AG04449 (cell line): ENCODE measurements around the gene PXMP4.

Source experiments
- CTCF ChIA-PET: fragments of 350-600 bp; formaldehyde crosslinking; extraction: SDS; loops from one replicate; lab custom pipeline; 2021; ENCODE audit warnings: antibody characterized with exemption; lab: Yijun Ruan, JAX
- POLR2A ChIA-PET: fragments of 400-600, 350-600 bp; formaldehyde crosslinking; extraction: SDS; loops from one replicate; lab custom pipeline; 2020; ENCODE audit warnings: antibody characterized with exemption, inconsistent platforms; lab: Yijun Ruan, JAX
- DNase-seq: peaks from one replicate; pipeline ENCODE4 v3.0.0-alpha.2; 2010; ENCODE audit warnings: low read depth, low spot score
- H3K4me3 ChIP-seq: 2 replicates; pipeline ENCODE4 v1.5.1; 2011; ENCODE audit warnings: low read depth, mild to moderate bottlenecking, control low read depth, low read length
- TF ChIP-seq, protein P1 (sequence below): IDR thresholded peaks from one replicate; pipeline ENCODE4 v1.5.1; 2011; ENCODE audit warnings: mild to moderate bottlenecking, moderate library complexity, low read length, control low read depth, inconsistent platforms; ENCODE audit not compliant: insufficient read depth; ENCODE audit errors: missing control alignments

The PXMP4 gene

DNA sequence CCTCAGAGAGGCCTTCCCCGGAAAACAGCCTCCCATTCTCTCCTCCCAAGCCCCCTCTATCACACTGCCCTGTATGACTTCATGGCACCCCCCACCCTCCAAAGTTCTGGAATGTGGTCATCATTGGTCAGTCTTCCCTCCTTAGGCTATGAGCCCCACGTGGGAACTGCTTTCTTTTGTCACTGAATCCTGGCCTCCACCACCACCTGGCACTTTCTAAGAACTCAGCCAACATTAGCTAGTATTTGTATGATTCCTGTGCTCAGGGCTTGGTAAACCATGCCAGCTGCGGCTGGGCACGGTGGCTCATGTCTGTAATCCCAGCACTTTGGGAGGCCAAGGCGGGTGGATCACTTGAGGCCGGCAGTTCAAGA, 25.5 kb downstream of the PXMP4 start:
- no peak overlapping the region for H3K4me3 ChIP-seq
- ChIA-PET CTCF (interaction anchor here (1.8 kb wide), 1 partner anchor 26 kb away, joined by 6 read pairs; no protein-coding TSS in a partner anchor), POLR2A (no interaction called here)
- no peak for DNase-seq
- TF ChIP-seq, protein P1, sequence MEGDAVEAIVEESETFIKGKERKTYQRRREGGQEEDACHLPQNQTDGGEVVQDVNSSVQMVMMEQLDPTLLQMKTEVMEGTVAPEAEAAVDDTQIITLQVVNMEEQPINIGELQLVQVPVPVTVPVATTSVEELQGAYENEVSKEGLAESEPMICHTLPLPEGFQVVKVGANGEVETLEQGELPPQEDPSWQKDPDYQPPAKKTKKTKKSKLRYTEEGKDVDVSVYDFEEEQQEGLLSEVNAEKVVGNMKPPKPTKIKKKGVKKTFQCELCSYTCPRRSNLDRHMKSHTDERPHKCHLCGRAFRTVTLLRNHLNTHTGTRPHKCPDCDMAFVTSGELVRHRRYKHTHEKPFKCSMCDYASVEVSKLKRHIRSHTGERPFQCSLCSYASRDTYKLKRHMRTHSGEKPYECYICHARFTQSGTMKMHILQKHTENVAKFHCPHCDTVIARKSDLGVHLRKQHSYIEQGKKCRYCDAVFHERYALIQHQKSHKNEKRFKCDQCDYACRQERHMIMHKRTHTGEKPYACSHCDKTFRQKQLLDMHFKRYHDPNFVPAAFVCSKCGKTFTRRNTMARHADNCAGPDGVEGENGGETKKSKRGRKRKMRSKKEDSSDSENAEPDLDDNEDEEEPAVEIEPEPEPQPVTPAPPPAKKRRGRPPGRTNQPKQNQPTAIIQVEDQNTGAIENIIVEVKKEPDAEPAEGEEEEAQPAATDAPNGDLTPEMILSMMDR = no peak

DNA sequence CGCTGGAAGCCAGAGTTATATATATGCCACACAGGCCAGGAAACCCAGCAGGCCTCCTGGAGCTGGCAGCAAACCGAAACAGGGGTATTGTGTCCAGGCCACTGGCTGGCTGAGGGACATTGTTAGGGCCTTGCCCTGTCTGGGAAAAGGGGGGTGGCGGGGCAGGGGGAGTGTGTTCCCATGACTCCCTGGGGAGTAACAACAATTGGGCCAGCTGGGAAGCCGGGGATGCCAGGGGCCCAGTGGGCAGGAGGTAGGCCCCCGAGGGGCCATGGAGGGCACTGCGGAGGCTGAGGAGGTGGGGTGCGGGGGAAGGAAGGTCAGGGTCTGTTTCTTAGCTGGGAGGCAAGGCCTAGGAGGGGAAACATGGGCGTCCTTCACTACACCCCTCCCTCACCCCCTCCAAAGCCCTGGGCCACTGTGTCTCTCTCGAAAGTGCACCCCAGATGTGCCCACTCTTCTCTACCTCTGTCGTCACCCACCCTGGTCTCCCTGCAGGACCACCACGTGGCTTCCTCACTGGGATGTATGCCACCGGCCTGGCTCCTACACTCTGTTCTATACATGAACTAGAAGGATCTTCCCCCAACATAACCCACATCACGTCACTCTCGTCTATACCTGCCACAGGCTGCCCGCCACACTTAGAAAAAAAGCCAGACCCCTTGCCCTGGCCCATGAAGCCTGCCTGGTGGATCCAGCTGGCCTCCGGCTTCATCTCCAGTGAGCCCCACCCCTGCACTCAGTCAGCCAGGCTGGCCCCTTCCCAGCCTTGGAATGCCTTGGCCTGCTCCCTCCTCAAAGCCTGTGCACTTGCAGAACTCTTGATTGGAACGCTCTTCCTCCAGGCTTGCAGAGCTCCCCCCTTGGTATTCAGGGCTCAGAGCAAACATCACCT, 26.1 kb downstream of the PXMP4 start:
- no peak overlapping the region for H3K4me3 ChIP-seq
- CTCF ChIA-PET = interaction anchor here (1.8 kb wide), 1 partner anchor 26 kb away, joined by 6 read pairs; no protein-coding TSS in a partner anchor
- DNase-seq = no peak
- POLR2A ChIA-PET = no interaction called here
- TF ChIP-seq, protein P1 = no peak

DNA sequence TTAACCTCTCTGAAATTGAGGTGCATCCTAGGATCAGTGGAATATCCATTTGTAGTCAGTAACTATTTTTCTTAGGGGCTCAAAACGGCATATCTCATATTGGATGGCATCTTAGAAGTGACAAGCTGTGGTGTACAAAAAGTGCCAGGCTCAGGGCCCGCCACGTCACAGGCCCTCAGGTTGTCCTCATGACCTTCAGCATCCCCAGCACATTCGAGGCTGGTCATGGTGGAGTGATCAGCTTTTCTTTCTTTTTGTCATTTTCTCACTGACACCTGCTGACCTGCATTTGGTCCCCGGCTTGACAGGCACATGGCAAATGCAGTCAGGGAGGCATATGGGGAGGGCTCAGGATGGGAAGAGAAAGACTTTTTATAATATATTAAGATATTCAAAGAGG, 26.8 kb downstream of the PXMP4 start:
- POLR2A ChIA-PET = no interaction called here
- DNase-seq = no peak
- no peak overlapping the region for H3K4me3 ChIP-seq
- CTCF ChIA-PET = interaction anchor here (1.8 kb wide), 1 partner anchor 25 kb away, joined by 6 read pairs; no protein-coding TSS in a partner anchor
- TF ChIP-seq, protein P1 = no peak

DNA sequence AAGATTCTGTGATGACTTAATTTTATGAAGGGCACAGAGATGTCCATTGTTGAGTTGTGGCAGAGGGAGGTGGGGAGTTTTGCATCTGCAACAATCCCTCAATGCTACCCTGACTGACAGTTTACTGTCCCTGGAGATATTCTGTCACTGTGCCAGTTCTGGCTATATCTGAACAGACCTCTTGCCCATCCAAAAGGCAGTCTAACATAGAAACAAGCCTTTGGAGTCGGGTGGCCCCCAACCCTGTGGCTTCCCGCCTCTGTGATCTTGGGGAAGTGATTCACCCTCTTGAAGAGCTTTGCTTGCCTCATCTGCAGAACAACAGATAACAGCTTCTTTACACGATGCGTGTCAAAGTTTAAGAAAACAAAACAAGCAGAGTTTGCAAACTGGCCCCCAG, 30.1 kb downstream of the PXMP4 start:
- no peak for DNase-seq
- TF ChIP-seq, protein P1 = no peak
- H3K4me3 ChIP-seq = no peak overlapping the region
- ChIA-PET POLR2A (no interaction called here), CTCF (interaction anchor here (0.8 kb wide), 1 partner anchor 22 kb away, joined by 3 read pairs; no protein-coding TSS in a partner anchor)

DNA sequence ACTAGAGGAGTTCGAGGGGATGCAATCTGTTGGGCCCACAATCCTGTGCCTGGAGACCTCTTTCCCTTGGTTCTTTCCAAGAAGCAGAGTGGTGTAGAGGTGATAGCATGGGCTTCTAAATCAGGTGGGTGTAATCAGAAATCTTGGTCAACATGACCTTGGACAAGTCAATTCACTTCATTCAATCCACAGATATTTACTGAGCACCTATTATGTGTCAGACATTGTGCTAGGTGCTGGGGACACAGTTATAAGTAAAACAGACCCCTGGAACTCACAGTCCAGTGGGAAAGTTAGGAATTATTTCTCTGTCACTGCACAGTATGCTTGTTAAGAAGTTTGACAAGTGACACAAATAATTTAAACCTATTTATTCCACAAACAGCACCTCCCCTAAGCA, 30.6 kb downstream of the PXMP4 start:
- no peak for DNase-seq
- TF ChIP-seq, protein P1 = no peak
- no peak overlapping the region for H3K4me3 ChIP-seq
- POLR2A ChIA-PET = no interaction called here
- CTCF ChIA-PET = no interaction called here

DNA sequence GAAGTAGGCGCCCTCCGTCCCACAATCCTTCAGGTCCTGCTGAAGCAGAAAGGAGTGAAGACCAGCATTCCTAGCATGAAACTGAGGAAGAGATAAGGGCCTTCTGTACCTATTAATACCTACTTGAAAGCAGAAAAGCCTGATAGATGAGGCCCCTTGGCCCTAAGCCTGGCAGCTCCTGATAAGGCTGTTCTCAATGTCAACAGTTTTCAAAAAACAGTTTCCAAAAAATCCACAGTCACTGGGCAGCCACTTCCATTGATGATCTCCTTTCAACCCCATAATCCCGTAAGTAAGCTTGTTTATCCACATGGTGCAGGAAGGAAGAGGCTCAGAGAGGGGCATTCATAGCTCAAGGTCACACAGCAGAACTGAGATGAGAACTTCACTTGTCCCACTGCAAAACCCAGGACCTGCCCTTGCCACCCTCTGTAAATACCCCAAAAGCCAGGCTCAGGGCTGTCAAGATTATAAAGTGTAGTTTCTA, 31.1 kb downstream of the PXMP4 start:
- H3K4me3 ChIP-seq = no peak overlapping the region
- ChIA-PET CTCF (no interaction called here), POLR2A (no interaction called here)
- DNase-seq = no peak
- TF ChIP-seq, protein P1 = no peak
